OCI-LY7 (cell line): Measurements from ENCODE around the gene PTPN14.

Experiments used
- EZH2phosphoT487 ChIP-seq: fragments of 200-600 bp; sonication (generic); IDR thresholded peaks from 2 replicates; pipeline ENCODE4 v1.6.1; 2018; ENCODE audit warnings: low read depth, borderline replicate concordance, mild to moderate bottlenecking, mixed run types, antibody characterized with exemption, low read length, moderate library complexity, mixed read lengths
- TF ChIP-seq, protein P1 (sequence below): fragments of 200-600 bp; sonication (generic); conservative IDR thresholded peaks from 2 replicates; pipeline ENCODE4 v1.5.1; 2014; ENCODE audit warnings: mild to moderate bottlenecking, antibody characterized with exemption, low read length, moderate library complexity, mixed read lengths

DNA sequence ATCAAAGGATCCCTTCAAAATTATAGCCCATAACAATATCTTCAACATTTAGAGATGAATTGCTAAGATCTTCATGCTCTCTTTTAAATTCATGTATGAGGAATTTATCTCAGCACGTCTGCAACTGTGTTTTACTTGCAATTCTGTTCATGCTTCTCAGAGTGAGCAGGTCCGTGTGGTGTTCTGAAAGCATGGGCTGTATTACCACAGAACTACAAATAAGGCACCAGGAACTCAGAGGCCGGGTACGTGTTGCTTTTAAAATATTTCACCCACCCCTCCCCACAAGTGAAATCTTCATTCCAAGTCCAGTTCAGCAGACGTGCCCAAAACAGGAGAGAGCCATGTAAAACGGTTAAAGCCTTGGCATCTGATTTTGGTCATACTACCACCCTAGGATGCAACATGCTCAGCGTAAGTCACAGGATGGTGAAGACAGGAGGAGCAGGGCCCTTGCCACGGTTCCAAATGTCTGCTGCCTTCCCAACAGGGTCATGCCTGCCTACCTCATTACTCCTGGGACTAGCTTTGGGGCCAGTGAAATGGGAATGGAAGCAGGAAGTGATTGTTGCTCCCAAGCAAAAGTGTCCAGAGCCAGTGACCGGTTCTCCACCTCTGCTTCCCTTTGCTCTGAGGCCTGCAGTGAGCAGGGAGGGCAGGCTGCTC is 133.7 kb downstream of the PTPN14 start:
- TF ChIP-seq EZH2phosphoT487 = no peak
- TF ChIP-seq, protein P1, sequence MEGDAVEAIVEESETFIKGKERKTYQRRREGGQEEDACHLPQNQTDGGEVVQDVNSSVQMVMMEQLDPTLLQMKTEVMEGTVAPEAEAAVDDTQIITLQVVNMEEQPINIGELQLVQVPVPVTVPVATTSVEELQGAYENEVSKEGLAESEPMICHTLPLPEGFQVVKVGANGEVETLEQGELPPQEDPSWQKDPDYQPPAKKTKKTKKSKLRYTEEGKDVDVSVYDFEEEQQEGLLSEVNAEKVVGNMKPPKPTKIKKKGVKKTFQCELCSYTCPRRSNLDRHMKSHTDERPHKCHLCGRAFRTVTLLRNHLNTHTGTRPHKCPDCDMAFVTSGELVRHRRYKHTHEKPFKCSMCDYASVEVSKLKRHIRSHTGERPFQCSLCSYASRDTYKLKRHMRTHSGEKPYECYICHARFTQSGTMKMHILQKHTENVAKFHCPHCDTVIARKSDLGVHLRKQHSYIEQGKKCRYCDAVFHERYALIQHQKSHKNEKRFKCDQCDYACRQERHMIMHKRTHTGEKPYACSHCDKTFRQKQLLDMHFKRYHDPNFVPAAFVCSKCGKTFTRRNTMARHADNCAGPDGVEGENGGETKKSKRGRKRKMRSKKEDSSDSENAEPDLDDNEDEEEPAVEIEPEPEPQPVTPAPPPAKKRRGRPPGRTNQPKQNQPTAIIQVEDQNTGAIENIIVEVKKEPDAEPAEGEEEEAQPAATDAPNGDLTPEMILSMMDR = no peak
